GM19043 (cell line): ENCODE results near the gene RALBP1.
"Not testable (repeated sequence)": the region's sequence is repeated elsewhere in the genome, so short reads cannot be mapped to it uniquely, and the experiment has no call there.

Source experiments
- ATAC-seq: cut with Tn5 transposase; IDR thresholded peaks from one replicate; pipeline ENCODE4 v1.9.1; 2021; ENCODE audit warnings: low read depth; ENCODE audit not compliant: unreplicated experiment

The RALBP1 gene

GRCh38 chr18:9474983-9475642 lies at the start of gene RALBP1:
TSS of gene RALBP1 (plus strand) at chr18:9475513. CDS start at chr18:9513046, 37,533 bp downstream.
- peak; percentile 93 for ATAC-seq

- no peak for ATAC-seq
Observed at GRCh38 chr18:9426753-9427152, 48.6 kb upstream of the RALBP1 start.

GRCh38 chr18:9428301-9428706 lies 47.0 kb upstream of the RALBP1 start:
- ATAC-seq: no peak

GRCh38 chr18:9428862-9429661 lies 46.3 kb upstream of the RALBP1 start:
- no peak for ATAC-seq

- ATAC-seq: no peak
Observed at GRCh38 chr18:9429662-9429993, 45.7 kb upstream of the RALBP1 start.

- not testable (repeated sequence) for ATAC-seq
Observed at GRCh38 chr18:9430315-9430714, 45.0 kb upstream of the RALBP1 start.

GRCh38 chr18:9431296-9431695 lies 44.0 kb upstream of the RALBP1 start:
- no peak for ATAC-seq

GRCh38 chr18:9433122-9433521 lies 42.2 kb upstream of the RALBP1 start:
- not testable (repeated sequence) for ATAC-seq

GRCh38 chr18:9433671-9434121 lies 41.6 kb upstream of the RALBP1 start:
- ATAC-seq: no peak

GRCh38 chr18:9434122-9434701 lies 41.1 kb upstream of the RALBP1 start:
- no peak for ATAC-seq

- ATAC-seq: no peak
Observed at GRCh38 chr18:9435041-9435440, 40.3 kb upstream of the RALBP1 start.

- ATAC-seq: no peak
Observed at GRCh38 chr18:9436206-9436929, 38.9 kb upstream of the RALBP1 start.

- no peak for ATAC-seq
Observed at GRCh38 chr18:9437021-9437437, 38.3 kb upstream of the RALBP1 start.

GRCh38 chr18:9437672-9438071 lies 37.6 kb upstream of the RALBP1 start:
- ATAC-seq: no peak

- no peak for ATAC-seq
Observed at GRCh38 chr18:9441061-9441460, 34.3 kb upstream of the RALBP1 start.

GRCh38 chr18:9444549-9444948 lies 30.8 kb upstream of the RALBP1 start:
- no peak for ATAC-seq

- no peak for ATAC-seq
Observed at GRCh38 chr18:9446839-9447238, 28.5 kb upstream of the RALBP1 start.

- no peak for ATAC-seq
Observed at GRCh38 chr18:9447334-9447733, 28.0 kb upstream of the RALBP1 start.

GRCh38 chr18:9449600-9450414 lies 25.5 kb upstream of the RALBP1 start:
- ATAC-seq: no peak

- not testable (repeated sequence) for ATAC-seq
Observed at GRCh38 chr18:9450920-9451319, 24.4 kb upstream of the RALBP1 start.
